Endothelial cell of umbilical vein (primary cell): ENCODE measurements around the gene SOX14.

Experiments
- EZH2 ChIP-seq: IDR thresholded peaks from 2 replicates; pipeline ENCODE4 v1.6.1; 2012; ENCODE audit warnings: borderline replicate concordance, low read depth, mild to moderate bottlenecking, moderate library complexity, low read length, inconsistent platforms; ENCODE audit not compliant: severe bottlenecking
- FOS ChIP-seq: IDR thresholded peaks from 2 replicates; pipeline ENCODE4 v1.6.1; 2011; ENCODE audit warnings: mild to moderate bottlenecking, low read length, moderate library complexity, borderline replicate concordance; ENCODE audit not compliant: insufficient read depth
- GATA2 ChIP-seq: IDR thresholded peaks from 2 replicates; pipeline ENCODE4 v1.7.0; 2011; ENCODE audit warnings: low read depth, mild to moderate bottlenecking, moderate library complexity, mixed read lengths, low read length; ENCODE audit not compliant: insufficient read length, insufficient read depth
- JUN ChIP-seq: IDR thresholded peaks from 2 replicates; pipeline ENCODE4 v1.6.1; 2011; ENCODE audit warnings: borderline replicate concordance, low read depth; ENCODE audit not compliant: insufficient read length, insufficient read depth
- MAX ChIP-seq: IDR thresholded peaks from 2 replicates; pipeline ENCODE4 v1.6.1; 2011; ENCODE audit not compliant: insufficient read depth, insufficient read length
- MYC ChIP-seq: IDR thresholded peaks from one replicate; pipeline ENCODE4 v1.6.1; 2011; ENCODE audit warnings: mild to moderate bottlenecking, low read depth, low read length
- POLR2A ChIP-seq: IDR thresholded peaks from 2 replicates; pipeline ENCODE4 v1.6.1; 2012; ENCODE audit warnings: low read depth, mild to moderate bottlenecking, control low read depth, low read length
- POLR2AphosphoS5 ChIP-seq: IDR thresholded peaks from 2 replicates; pipeline ENCODE4 v1.6.1; 2012; ENCODE audit warnings: low read depth, mild to moderate bottlenecking, control low read depth, low read length, moderate library complexity; ENCODE audit not compliant: insufficient read depth
- TF ChIP-seq, protein P1 (sequence below), 2 donors: IDR thresholded peaks; 1 replicate in 1 of 2; 2 replicates in 1 of 2; pipeline ENCODE4 v1.5.1; 2011; ENCODE audit warnings: low read length in 2 of 2, mild to moderate bottlenecking in 2 of 2, moderate library complexity in 2 of 2, control low read depth in 1 of 2, inconsistent platforms in 1 of 2, low read depth in 1 of 2; ENCODE audit not compliant: insufficient read depth in 1 of 2; ENCODE audit errors: extremely low read depth in 1 of 2

- TF ChIP-seq MAX (no peak), POLR2AphosphoS5 (no peak), POLR2A (no peak), EZH2 (no peak), JUN (no peak), FOS (no peak), MYC (no peak), GATA2 (no peak)
- TF ChIP-seq, protein P1, sequence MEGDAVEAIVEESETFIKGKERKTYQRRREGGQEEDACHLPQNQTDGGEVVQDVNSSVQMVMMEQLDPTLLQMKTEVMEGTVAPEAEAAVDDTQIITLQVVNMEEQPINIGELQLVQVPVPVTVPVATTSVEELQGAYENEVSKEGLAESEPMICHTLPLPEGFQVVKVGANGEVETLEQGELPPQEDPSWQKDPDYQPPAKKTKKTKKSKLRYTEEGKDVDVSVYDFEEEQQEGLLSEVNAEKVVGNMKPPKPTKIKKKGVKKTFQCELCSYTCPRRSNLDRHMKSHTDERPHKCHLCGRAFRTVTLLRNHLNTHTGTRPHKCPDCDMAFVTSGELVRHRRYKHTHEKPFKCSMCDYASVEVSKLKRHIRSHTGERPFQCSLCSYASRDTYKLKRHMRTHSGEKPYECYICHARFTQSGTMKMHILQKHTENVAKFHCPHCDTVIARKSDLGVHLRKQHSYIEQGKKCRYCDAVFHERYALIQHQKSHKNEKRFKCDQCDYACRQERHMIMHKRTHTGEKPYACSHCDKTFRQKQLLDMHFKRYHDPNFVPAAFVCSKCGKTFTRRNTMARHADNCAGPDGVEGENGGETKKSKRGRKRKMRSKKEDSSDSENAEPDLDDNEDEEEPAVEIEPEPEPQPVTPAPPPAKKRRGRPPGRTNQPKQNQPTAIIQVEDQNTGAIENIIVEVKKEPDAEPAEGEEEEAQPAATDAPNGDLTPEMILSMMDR (IDR thresholded peaks at IDR 0.05; ENCODE audit: extremely low read depth in 1 of 2, insufficient read depth in 1 of 2, low read depth in 1 of 2, low read length in 2 of 2), result no peak
These were observed 51.1 kb downstream of the SOX14 start for GRCh38 chr3:137815251-137815650.
